Mammary epithelial cell (primary cell): ENCODE data around the gene QRICH1.

Experiments
- CTCF ChIP-seq, 2 donors: IDR thresholded peaks in 1 of 2; conservative IDR thresholded peaks in 1 of 2; 2 replicates each; pipeline ENCODE4 v1.5.1; 2011 to 2012; ENCODE audit warnings: inconsistent platforms in 2 of 2, low read length in 2 of 2, mild to moderate bottlenecking in 2 of 2, control low read depth in 1 of 2, low read depth in 1 of 2; ENCODE audit not compliant: insufficient read depth in 1 of 2; ENCODE audit errors: extremely low read depth in 1 of 2
- EZH2 ChIP-seq: IDR thresholded peaks from 2 replicates; pipeline ENCODE4 v1.6.1; 2012; ENCODE audit warnings: low read length, inconsistent platforms, borderline replicate concordance

GRCh38 chr3:49032646-49033304 is 61.1 kb downstream of the QRICH1 start:
- no peak for TF ChIP-seq EZH2
- no peak for TF ChIP-seq CTCF (conservative IDR thresholded peaks at IDR 0.05 in 1 of 2, IDR thresholded peaks at IDR 0.05 in 1 of 2; ENCODE audit: extremely low read depth in 1 of 2, insufficient read depth in 1 of 2, low read depth in 1 of 2, low read length in 2 of 2)
